ENCODE data around the gene ZNF487. TPM values are rescaled to one million over a fixed set of nuclear protein-coding genes. Genes with fewer than 3 reads are reported as not detected.

ZNF487 gene
- total and polyA plus RNA-seq, 10 of the 15 experiments (the other 5 are each of a cell fraction or from before 2014, with no cell fraction given): 0.74 to 2.1 (median 1.1) TPM

- DNase-seq (ENCODE audit: low read depth, low spot score) (no peak), FAIRE-seq (no peak), ATAC-seq (no peak)
- H2AFZ ChIP-seq (ENCODE audit: control insufficient read depth, low read depth, low read length): peak overlapping the region; percentile 68
- 70% methylated on average over 18 of the region's 18 CpGs for WGBS (ENCODE audit: insufficient coverage, insufficient replicate concordance, low lambda C conversion rate, missing lambda C conversion rate)
- CTCF ChIA-PET: interaction anchor here (0.7 to 1.7 kb wide), 5 partner anchors 15 to 66 kb away, joined by 3 to 4 read pairs (median 3); partner anchors contain the start of gene ZNF487
- BruUV-seq (replicated peaks): TSS peak; percentile 66
- H3K4me1 ChIP-seq (ENCODE audit: control insufficient read depth, insufficient read depth, low read length): peaks cover 21% of the 10 kb centered on the region
- H3K36me3 ChIP-seq (ENCODE audit: control insufficient read depth in 2 of 2, insufficient read depth in 2 of 2, low read length in 1 of 2): no peaks in the 10 kb centered on the region
- no peaks in the 10 kb centered on the region; the same call in 2 of the 3 replicates for H3K9me3 ChIP-seq (replicated peaks; ENCODE audit: control insufficient read depth, insufficient read depth, low read length)
- no peaks in the 10 kb centered on the region for H3K79me2 ChIP-seq (ENCODE audit: control insufficient read depth, insufficient read depth, low read length)
- peak overlapping the region; percentile 79 for H3K4me2 ChIP-seq (ENCODE audit: control insufficient read depth, insufficient read depth)
- intact Hi-C loops (cut with micrococcal nuclease; ENCODE audit: unreplicated experiment) (loop anchor here (2.0 kb wide), 1 partner anchor 15 kb away; no protein-coding TSS in a partner anchor), in situ Hi-C loops (cut with MboI) (loop anchor here (25.0 kb wide), 3 partner anchors 283 to 783 kb away; partner anchors contain the start of genes CSGALNACT2 and ZNF33B)
- SMC1A ChIA-PET (ENCODE audit: uncharacterized antibody, unreplicated experiment): interaction anchor here (0.8 to 2.8 kb wide), 4 partner anchors 9 to 114 kb away, joined by 3 to 18 read pairs (median 3); partner anchors contain the start of gene HNRNPF
- POLR2A ChIA-PET: interaction anchor here (1.1 to 1.3 kb wide), 2 partner anchors 13 to 17 kb away, joined by 3 read pairs; partner anchors contain the start of gene ZNF487
- H3K27ac ChIP-seq (ENCODE audit: control insufficient read depth, insufficient read depth): peak overlapping the region; percentile 64
- peak overlapping the region; percentile 82 for H3K4me3 ChIP-seq
- H3K9ac ChIP-seq (ENCODE audit: control insufficient read depth, insufficient read depth, low read length): peak overlapping the region; percentile 67
- TF ChIP-seq BCL11A (IDR thresholded peaks at IDR 0.05; ENCODE audit: low read depth, low read length) (no peak), SUZ12 (IDR thresholded peaks at IDR 0.05; ENCODE audit: unreplicated experiment) (no peak), NBN (IDR thresholded peaks at IDR 0.05) (0 out of 2 replicates have a peak, but pooled peaks have one; percentile 6), HCFC1 (IDR thresholded peaks at IDR 0.05; ENCODE audit: low read length) (no peak)
- TF ChIP-seq, protein P1, sequence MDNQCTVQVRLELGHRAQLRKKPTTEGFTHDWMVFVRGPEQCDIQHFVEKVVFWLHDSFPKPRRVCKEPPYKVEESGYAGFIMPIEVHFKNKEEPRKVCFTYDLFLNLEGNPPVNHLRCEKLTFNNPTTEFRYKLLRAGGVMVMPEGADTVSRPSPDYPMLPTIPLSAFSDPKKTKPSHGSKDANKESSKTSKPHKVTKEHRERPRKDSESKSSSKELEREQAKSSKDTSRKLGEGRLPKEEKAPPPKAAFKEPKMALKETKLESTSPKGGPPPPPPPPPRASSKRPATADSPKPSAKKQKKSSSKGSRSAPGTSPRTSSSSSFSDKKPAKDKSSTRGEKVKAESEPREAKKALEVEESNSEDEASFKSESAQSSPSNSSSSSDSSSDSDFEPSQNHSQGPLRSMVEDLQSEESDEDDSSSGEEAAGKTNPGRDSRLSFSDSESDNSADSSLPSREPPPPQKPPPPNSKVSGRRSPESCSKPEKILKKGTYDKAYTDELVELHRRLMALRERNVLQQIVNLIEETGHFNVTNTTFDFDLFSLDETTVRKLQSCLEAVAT (IDR thresholded peaks at IDR 0.05): 0 out of 2 replicates have a peak, but pooled peaks have one; percentile 45
- TF ChIP-seq, protein P2, sequence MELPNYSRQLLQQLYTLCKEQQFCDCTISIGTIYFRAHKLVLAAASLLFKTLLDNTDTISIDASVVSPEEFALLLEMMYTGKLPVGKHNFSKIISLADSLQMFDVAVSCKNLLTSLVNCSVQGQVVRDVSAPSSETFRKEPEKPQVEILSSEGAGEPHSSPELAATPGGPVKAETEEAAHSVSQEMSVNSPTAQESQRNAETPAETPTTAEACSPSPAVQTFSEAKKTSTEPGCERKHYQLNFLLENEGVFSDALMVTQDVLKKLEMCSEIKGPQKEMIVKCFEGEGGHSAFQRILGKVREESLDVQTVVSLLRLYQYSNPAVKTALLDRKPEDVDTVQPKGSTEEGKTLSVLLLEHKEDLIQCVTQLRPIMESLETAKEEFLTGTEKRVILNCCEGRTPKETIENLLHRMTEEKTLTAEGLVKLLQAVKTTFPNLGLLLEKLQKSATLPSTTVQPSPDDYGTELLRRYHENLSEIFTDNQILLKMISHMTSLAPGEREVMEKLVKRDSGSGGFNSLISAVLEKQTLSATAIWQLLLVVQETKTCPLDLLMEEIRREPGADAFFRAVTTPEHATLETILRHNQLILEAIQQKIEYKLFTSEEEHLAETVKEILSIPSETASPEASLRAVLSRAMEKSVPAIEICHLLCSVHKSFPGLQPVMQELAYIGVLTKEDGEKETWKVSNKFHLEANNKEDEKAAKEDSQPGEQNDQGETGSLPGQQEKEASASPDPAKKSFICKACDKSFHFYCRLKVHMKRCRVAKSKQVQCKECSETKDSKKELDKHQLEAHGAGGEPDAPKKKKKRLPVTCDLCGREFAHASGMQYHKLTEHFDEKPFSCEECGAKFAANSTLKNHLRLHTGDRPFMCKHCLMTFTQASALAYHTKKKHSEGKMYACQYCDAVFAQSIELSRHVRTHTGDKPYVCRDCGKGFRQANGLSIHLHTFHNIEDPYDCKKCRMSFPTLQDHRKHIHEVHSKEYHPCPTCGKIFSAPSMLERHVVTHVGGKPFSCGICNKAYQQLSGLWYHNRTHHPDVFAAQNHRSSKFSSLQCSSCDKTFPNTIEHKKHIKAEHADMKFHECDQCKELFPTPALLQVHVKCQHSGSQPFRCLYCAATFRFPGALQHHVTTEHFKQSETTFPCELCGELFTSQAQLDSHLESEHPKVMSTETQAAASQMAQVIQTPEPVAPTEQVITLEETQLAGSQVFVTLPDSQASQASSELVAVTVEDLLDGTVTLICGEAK (IDR thresholded peaks at IDR 0.05; ENCODE audit: borderline replicate concordance): 0 out of 2 replicates have a peak, but pooled peaks have one; percentile 15
- RAD21 ChIA-PET (ENCODE audit: unreplicated experiment): interaction anchor here (0.7 kb wide), 1 partner anchor 14 kb away, joined by 3 read pairs; no protein-coding TSS in a partner anchor
- no peaks in the 10 kb centered on the region for H4K20me1 ChIP-seq (ENCODE audit: control insufficient read depth, insufficient read depth)
- no peaks in the 10 kb centered on the region for H3K27me3 ChIP-seq (replicated peaks in 1 of 2; ENCODE audit: control insufficient read depth in 2 of 2, insufficient read depth in 2 of 2, low read length in 1 of 2)
These were observed 16.9 kb upstream of the ZNF487 start for GRCh38 chr10:43419997-43420368.

Data from GM12878 (cell line).